Activated CD4-positive, alpha-beta T cell treated with anti-CD3 and anti-CD28 coated beads, Interleukin-2, amount 50 U/mL, for 24 hours (primary cell): ENCODE data around the gene PNPLA7.
A peak's percentile ranks its signal among the peaks of the same experiment; 100 is the strongest.
"Not testable (repeated sequence)": the region's sequence is repeated elsewhere in the genome, so short reads cannot be mapped to it uniquely, and the experiment has no call there.

Experiments used
- DNase-seq, 2 donors: peaks; one replicate each; pipeline ENCODE4 v3.0.0-alpha.2; 2020; ENCODE audit warnings: low read depth in 1 of 2, low spot score in 1 of 2

PNPLA7 gene

GRCh38 chr9:137575716-137576411 is 25.7 kb upstream of the PNPLA7 start:
- no peak for DNase-seq

DNA sequence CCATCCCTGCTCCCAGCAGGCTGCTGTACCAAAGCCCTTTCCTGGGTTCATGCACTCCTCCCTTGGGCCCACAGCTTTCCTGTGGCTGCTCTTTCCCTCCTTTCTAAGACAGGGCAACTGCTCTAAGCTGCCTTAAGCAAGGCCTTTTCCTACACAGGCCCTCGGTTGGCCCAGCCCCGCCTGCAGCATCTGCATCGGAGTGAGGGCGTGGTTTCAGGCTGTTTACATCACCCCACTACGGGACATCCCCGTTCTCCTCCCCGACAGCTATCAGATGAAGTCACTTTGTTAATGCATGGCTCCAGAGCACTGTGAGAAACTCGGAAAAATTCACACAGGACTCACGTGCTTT is 25.1 kb upstream of the PNPLA7 start:
- no peak for DNase-seq

GRCh38 chr9:137574192-137574591 is 24.0 kb upstream of the PNPLA7 start:
- DNase-seq: no peak

- no peak for DNase-seq
Observed at GRCh38 chr9:137570566-137570965, 20.4 kb upstream of the PNPLA7 start.

- no peak for DNase-seq
Observed at GRCh38 chr9:137569609-137570203, 19.5 kb upstream of the PNPLA7 start.

DNA sequence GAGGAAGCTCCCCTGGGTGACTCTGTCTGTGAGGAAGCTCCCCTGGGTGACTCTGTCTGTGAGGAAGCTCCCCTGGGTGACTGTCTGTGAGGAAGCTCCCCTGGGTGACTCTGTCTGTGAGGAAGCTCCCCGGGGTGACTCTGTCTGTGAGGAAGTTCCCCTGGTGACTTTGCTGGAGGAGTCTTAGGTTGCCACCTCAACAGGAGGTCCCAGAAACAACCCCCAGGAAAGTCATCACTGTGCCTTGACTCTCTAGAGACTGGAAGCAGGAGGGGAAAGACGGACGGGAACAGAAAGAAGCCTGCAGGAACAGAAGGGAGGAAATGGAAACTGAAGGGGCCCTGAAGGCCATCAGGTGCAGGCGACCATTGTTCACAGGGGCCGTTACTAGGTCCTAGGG is 18.2 kb upstream of the PNPLA7 start:
- not testable (repeated sequence) for DNase-seq

DNA sequence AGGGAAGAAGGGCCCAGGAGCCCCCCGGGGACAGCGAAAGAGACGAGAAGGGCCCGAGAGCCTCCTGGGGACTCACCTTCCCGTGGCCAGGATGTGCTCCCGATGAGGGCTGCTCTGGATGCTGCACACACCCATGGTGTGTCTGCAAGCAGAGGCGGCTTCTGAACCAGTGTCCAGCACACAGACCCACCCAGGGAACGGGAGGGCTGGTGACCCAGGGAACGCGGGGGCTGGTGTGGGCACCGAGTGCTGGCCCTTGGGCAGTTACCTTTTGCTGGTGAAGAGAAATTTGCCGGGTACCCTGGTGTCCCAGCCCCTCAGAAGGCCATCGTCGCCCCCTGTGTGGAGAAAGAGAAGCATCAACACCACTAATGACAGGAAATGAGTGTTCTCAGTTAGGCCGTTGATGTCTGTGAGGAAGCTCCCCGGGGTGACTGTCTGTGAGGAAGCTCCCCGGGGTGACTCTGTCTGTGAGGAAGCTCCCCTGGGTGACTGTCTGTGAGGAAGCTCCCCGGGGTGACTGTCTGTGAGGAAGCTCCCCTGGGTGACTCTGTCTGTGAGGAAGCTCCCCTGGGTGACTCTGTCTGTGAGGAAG is 14.7 kb upstream of the PNPLA7 start:
- no peak for DNase-seq

- DNase-seq: no peak
Observed at GRCh38 chr9:137564134-137564533, 13.9 kb upstream of the PNPLA7 start.

GRCh38 chr9:137558127-137558526 is 7.9 kb upstream of the PNPLA7 start:
- DNase-seq: no peak

DNA sequence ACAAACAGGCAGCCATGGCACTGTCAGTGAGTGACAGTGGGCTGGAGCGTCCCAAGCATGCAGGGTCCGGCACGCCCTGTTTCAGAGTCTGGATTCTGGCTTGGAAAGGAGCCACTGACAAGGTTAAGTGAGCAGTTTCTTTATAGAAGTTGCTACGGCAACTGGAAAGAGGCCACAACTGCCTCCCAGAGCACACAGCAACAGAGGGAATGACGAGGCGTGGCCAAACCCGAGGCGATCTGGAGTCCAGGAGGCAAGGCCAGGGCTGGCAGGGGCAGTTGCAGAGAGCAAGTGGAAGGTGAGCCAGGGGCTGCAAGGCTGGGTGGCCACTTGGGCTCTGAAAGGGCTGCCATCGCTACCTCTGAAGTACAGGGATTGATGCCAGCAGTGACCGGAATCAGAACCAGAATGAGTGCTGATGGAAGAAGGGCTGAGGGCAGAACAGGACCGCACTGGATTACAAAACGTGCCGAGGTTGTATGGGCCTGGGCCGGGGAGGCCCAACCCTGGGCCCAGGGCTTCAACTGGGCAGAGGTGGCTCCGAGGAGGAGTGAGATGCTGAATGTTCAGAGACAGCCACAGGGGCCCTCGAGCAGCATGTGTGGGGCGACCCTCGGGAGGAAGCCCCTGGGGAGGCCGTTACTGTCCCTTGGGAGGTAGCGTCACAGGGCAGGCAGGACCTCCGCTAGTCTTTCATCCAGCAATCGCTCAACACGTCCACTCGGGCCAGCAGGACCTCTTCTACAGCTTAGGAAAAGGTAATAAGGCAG is 6.1 kb upstream of the PNPLA7 start:
- DNase-seq: no peak

DNA sequence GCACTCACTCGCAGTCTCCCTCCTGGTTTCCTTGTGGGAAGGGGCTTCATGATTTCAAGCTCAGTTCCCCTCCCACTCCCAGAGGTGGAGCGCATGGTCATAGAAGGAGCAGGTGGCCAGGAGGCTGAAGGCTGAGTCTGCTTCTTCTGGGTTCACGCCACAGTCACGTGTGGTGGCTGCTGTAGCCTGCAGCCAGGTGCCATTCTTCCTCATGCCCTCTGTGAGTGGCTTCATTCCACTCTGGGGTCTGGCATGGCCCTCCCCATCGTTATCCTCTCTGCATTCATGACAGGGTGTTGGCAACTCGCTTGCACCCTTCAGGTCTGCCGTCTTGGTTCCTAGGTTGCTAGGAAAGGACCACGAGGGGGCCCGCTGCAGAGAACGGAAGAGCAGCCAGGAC is 5.0 kb upstream of the PNPLA7 start:
- no peak for DNase-seq

DNA sequence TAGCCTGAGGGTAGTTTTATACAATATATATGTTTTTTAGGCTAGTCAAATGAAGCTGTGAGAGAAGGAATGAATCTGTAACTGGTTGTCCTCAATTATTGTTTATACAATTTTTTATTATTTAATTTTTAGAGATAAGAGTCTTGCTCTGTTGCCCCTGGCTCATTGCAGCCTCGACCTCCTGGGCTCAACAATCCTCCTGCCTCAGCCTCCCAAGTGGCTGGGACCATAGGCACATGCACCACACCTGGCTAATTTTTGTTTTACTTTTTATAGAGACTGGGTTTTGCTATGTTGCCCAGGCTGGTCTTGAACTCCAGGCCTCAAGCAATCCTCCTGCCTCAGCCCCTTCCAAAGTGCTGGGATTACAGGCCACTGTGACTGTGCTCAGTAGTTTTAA is 4.1 kb upstream of the PNPLA7 start:
- DNase-seq: no peak

- not testable (repeated sequence) for DNase-seq
Observed at GRCh38 chr9:137553654-137554053, 3.5 kb upstream of the PNPLA7 start.

- DNase-seq: no peak
Observed at GRCh38 chr9:137552022-137552768, 2.0 kb upstream of the PNPLA7 start.

DNA sequence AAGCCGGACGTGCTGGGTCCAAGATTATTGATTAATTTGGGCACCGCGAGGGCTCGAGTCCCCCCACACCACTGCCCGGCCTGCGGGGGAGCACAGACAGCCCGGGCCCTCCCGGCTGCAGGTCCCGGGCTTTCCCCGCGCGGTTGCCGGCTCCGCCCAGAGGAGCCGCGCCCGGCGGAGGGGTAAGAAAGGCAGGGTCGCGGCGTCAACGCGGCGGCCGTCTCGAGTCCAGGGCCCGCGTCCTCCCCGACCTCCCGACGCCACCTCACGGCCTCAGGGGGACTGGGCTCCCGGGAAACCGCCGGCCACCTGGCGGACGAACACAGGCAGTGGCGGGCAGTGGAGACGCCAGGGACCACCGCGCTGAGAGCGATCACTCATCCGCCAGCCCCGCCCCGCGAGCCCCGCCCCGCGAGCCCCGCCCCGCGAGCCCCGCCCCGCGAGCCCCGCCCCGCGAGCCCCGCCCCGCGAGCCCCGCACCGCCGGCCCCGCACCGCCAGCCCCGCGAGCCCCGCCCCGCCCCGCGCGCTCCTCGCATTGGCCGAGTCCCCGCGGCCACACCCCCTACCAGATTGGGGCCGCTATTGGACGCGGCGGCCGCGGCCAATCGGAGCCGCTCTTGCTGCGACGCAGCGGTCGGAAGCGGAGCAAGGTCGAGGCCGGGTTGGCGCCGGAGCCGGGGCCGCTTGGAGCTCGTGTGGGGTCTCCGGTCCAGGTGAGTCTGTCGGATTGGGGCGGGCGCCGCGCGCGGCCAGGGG is 1.2 kb upstream of the PNPLA7 start, which contains the start of gene MRPL41:
TSS of gene MRPL41 (plus strand) at position 616 of the 758 bp plus-strand sequence. CDS start 203 bp downstream, outside the sequence.
- peak; percentile 77 to 84 for DNase-seq

DNA sequence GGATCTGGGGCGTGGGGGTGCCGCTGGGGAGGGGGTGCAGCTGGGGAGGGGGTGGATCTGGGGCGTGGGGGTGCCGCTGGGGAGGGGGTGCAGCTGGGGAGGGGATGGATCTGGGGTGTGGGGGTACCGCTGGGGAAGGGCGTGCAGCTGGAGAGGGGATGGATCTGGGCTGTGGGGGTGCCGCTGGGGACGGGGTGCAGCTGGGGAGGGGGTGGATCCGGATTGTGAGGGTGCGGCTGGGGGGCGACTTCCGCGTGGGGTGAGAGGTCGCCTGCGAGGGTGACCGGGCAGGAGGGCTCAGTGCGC is 709 bp upstream of the PNPLA7 start:
- not testable (repeated sequence) for DNase-seq

GRCh38 chr9:137547687-137548543 is 2.3 kb downstream of the PNPLA7 start:
- no peak for DNase-seq

GRCh38 chr9:137545123-137545522 is 5.1 kb downstream of the PNPLA7 start:
- no peak for DNase-seq

DNA sequence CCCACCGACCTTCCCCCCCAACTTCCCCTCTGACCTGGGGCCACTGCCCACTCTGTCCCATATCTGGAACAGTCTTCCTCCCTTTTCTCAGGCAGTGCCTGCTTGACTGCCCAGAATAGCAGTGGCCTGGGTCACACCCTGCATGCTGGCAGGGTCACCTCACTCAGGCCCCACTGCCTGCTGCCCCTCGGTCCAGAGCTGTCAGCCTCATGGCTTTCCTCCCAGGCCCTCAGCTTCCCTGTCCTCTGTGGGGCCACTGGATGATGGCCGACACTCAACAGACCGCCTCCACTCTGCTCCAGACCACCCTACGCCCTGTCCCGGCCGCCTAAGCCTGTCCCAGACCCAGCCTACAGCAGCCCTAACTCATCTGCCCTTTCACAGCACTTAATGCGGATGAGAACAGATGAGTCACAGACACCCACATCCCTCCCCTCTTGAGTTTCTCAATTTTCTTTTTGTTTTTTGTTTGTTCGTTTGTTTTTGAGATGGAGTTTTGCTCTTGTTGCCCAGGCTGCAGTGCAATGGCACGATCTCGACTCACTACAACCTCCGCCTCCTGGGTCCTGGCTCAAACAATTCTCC is 5.9 kb downstream of the PNPLA7 start:
- DNase-seq: no peak
